HCT116 (cell line): ENCODE results near the gene UTS2.

Experiments used
- CTCF ChIP-seq, 3 experiments: fragments of 200-600 bp in 1 of 3; sonication (generic) in 1 of 3; IDR thresholded peaks in 2 of 3; conservative IDR thresholded peaks in 1 of 3; 2 replicates each; pipeline ENCODE4 v1.5.1; 2012 to 2017; ENCODE audit warnings: low read depth in 2 of 3, low read length in 2 of 3, antibody characterized with exemption in 1 of 3, borderline replicate concordance in 1 of 3, control low read depth in 1 of 3, mild to moderate bottlenecking in 1 of 3, mixed read lengths in 1 of 3, mixed run types in 1 of 3, moderate library complexity in 1 of 3; ENCODE audit not compliant: insufficient read depth in 1 of 3
- POLR2A ChIP-seq: IDR thresholded peaks from 2 replicates; pipeline ENCODE4 v1.7.0; 2011; ENCODE audit warnings: borderline replicate concordance; ENCODE audit not compliant: insufficient read depth, insufficient read length; ENCODE audit errors: extremely low read depth
- SIN3A ChIP-seq: IDR thresholded peaks from 2 replicates; pipeline ENCODE4 v1.6.1; 2012; ENCODE audit warnings: low read depth

GRCh38 chr1:7826363-7826762, 26.5 kb downstream of the UTS2 start:
- TF ChIP-seq CTCF (IDR thresholded peaks at IDR 0.05 in 2 of 3, conservative IDR thresholded peaks at IDR 0.05 in 1 of 3; ENCODE audit: borderline replicate concordance in 1 of 3, insufficient read depth in 1 of 3, low read depth in 2 of 3, low read length in 2 of 3) (no peak), POLR2A (no peak), SIN3A (no peak)
